Activated CD4-positive, alpha-beta memory T cell treated with anti-CD3 and anti-CD28 coated beads for 36 hours (primary cell): ENCODE data around the gene STX4. TPM values are rescaled to one million over a fixed set of nuclear protein-coding genes. Genes with fewer than 3 reads are reported as not detected.
A peak's percentile ranks its signal among the peaks of the same experiment; 100 is the strongest.

Source experiments
- CTCF ChIA-PET: fragments of 350-600 bp; sonication (Branson Sonifier 250); formaldehyde crosslinking; loops from one replicate; lab custom pipeline; 2021; ENCODE audit warnings: antibody characterized with exemption, inconsistent platforms; lab: Charles Lee
- POLR2A ChIA-PET: fragments of 350-600 bp; sonication (Branson Sonifier 250); formaldehyde crosslinking; loops from one replicate; lab custom pipeline; 2021; ENCODE audit warnings: antibody characterized with exemption; lab: Charles Lee
- DNase-seq: peaks from one replicate; pipeline ENCODE4 v3.0.0-alpha.2; 2020
- H3K27ac Mint-ChIP-seq: one replicate; pipeline ENCODE4 v1.8.0; 2021; ENCODE audit warnings: mixed read lengths
- H3K27me3 Mint-ChIP-seq: one replicate; pipeline ENCODE4 v1.8.0; 2021; ENCODE audit warnings: mixed read lengths
- H3K36me3 Mint-ChIP-seq: one replicate; pipeline ENCODE4 v1.8.0; 2021; ENCODE audit warnings: mixed read lengths
- H3K4me1 Mint-ChIP-seq: one replicate; pipeline ENCODE4 v1.8.0; 2021; ENCODE audit warnings: low read depth, mixed read lengths
- H3K4me3 Mint-ChIP-seq: one replicate; pipeline ENCODE4 v1.8.0; 2021; ENCODE audit warnings: mild to moderate bottlenecking, mixed read lengths
- H3K9me3 Mint-ChIP-seq: one replicate; pipeline ENCODE4 v1.8.0; 2021; ENCODE audit warnings: mixed read lengths
- intact Hi-C: fragments of 100-400 bp; cut with micrococcal nuclease; formaldehyde crosslinking; loops from one replicate; pipeline ENCODE4 v1.15.1; 2023
- total RNA-seq, 2 experiments: library from RNA; stranded (reverse); gene quantifications; one replicate each; pipeline ENCODE4 v1.2.3, GENCODE V29; 2021

The STX4 gene
- total RNA-seq, 2 experiments from 2014 or later, result 46.7 to 46.8 TPM

GRCh38 chr16:31029272-31029671, 4.1 kb upstream of the STX4 start:
- CTCF ChIA-PET, result interaction anchor here (1.0 kb wide), 1 partner anchor 216 kb away, joined by 3 read pairs; no protein-coding TSS in a partner anchor
- no peaks in the 10 kb centered on the region for H3K27me3 Mint-ChIP-seq
- H3K4me1 Mint-ChIP-seq, result peaks cover 11% of the 10 kb centered on the region
- no peak for DNase-seq
- peaks cover 3% of the 10 kb centered on the region for H3K36me3 Mint-ChIP-seq
- intact Hi-C loops, result no loop called here
- no peak overlapping the region for H3K4me3 Mint-ChIP-seq
- no peak overlapping the region for H3K27ac Mint-ChIP-seq
- POLR2A ChIA-PET, result no interaction called here
- H3K9me3 Mint-ChIP-seq, result no peaks in the 10 kb centered on the region

- ChIA-PET CTCF (interaction anchor here (1.5 to 1.6 kb wide), 2 partner anchors 47 to 111 kb away, joined by 3 to 5 read pairs; partner anchors contain the start of gene HSD3B7), POLR2A (no interaction called here)
- Mint-ChIP-seq H3K9me3 (no peaks in the 10 kb centered on the region), H3K4me3 (no peak overlapping the region), H3K27ac (no peak overlapping the region), H3K27me3 (no peaks in the 10 kb centered on the region), H3K36me3 (peaks cover 4% of the 10 kb centered on the region), H3K4me1 (peaks cover 16% of the 10 kb centered on the region)
- DNase-seq, result no peak
- intact Hi-C loops, result loop anchor here (5.0 kb wide), 2 partner anchors 76 to 284 kb away; partner anchors contain the start of genes BCKDK and PHKG2
Measured at GRCh38 chr16:31031276-31031675, 2.1 kb upstream of the STX4 start.

DNA sequence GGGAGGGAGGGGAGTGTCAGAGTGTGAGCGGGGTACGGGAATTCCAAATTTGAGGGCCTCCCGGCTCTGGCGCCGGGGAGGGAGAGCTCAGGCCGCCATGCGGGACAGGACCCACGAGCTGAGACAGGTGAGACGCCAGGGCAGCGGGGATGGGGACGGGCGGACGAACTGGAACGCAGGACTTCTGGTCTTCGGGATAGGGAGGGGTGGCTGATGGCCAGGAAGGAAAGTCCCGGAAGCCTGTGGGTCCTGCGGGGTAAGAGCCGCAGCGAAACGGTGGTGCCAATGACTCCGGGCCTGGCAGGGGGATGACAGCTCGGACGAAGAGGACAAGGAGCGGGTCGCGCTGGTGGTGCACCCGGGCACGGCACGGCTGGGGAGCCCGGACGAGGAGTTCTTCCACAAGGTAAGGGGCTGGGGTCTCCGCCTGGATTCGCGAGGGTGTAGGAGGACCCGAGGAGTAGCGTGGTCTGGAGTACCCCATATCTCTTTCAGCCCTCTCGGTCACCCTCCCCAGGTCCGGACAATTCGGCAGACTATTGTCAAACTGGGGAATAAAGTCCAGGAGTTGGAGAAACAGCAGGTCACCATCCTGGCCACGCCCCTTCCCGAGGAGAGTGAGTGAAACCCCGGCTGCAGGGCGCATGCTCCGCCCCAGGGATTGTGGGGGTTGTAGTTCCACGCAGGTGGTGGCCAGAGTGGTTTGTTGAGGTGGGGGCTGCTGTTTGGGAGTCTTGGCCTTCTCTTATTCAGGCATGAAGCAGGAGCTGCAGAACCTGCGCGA, 543 bp downstream of the STX4 start:
- intact Hi-C loops, result loop anchor here (1.0 to 5.0 kb wide), 6 partner anchors 37 to 287 kb away; partner anchors contain the start of genes BCKDK, PHKG2, SETD1A and ZNF646
- H3K36me3 Mint-ChIP-seq, result peaks cover 9% of the 10 kb centered on the region
- peak; percentile 92 for DNase-seq
- H3K9me3 Mint-ChIP-seq, result no peaks in the 10 kb centered on the region
- H3K27ac Mint-ChIP-seq, result peak overlapping the region; percentile 93
- H3K4me3 Mint-ChIP-seq, result peak overlapping the region; percentile 95
- H3K27me3 Mint-ChIP-seq, result no peaks in the 10 kb centered on the region
- POLR2A ChIA-PET, result interaction anchor here (0.5 to 1.0 kb wide), 2 partner anchors 11 to 40 kb away, joined by 4 to 5 read pairs; partner anchors contain the start of genes ZNF646 and ZNF668
- CTCF ChIA-PET, result interaction anchor here (1.0 to 1.6 kb wide), 3 partner anchors 34 to 93 kb away, joined by 3 to 7 read pairs (median 4); partner anchors contain the start of gene HSD3B7
- H3K4me1 Mint-ChIP-seq, result peaks cover 16% of the 10 kb centered on the region

DNA sequence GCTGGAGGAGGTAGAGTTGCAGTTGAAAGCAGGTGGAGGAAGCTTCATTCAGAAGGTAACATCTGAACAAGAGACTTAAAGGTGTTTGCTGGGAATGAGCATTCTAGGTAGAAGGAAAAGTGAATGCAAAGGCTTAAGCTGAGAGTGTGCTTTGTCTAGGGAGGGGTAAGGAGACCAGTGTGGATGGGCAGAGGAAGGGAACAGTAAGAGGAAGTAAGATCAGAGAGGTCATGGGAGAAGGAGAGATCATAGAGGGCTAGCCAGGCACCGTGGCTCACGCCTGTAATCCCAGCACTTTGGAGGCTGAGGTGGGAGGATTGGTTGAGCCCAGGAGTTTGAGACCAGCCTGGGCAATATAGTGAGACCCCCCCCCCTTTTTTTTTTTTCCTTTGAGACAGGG, 3.3 kb downstream of the STX4 start:
- CTCF ChIA-PET, result interaction anchor here (1.1 kb wide), 1 partner anchor 106 kb away, joined by 3 read pairs; no protein-coding TSS in a partner anchor
- Mint-ChIP-seq H3K36me3 (peaks cover 13% of the 10 kb centered on the region), H3K9me3 (no peaks in the 10 kb centered on the region), H3K4me1 (peaks cover 15% of the 10 kb centered on the region), H3K27ac (no peak overlapping the region), H3K27me3 (no peaks in the 10 kb centered on the region), H3K4me3 (no peak overlapping the region)
- POLR2A ChIA-PET, result no interaction called here
- no peak for DNase-seq
- intact Hi-C loops, result no loop called here

GRCh38 chr16:31038993-31039392, 5.6 kb downstream of the STX4 start:
- Mint-ChIP-seq H3K4me1 (peaks cover 7% of the 10 kb centered on the region), H3K27ac (no peak overlapping the region), H3K4me3 (no peak overlapping the region), H3K36me3 (peaks cover 12% of the 10 kb centered on the region), H3K27me3 (no peaks in the 10 kb centered on the region), H3K9me3 (no peaks in the 10 kb centered on the region)
- POLR2A ChIA-PET, result no interaction called here
- CTCF ChIA-PET, result no interaction called here
- no peak for DNase-seq
- intact Hi-C loops, result no loop called here

- Mint-ChIP-seq H3K27me3 (no peaks in the 10 kb centered on the region), H3K9me3 (no peaks in the 10 kb centered on the region), H3K4me1 (no peaks in the 10 kb centered on the region), H3K4me3 (no peak overlapping the region), H3K27ac (no peak overlapping the region), H3K36me3 (peaks cover 6% of the 10 kb centered on the region)
- CTCF ChIA-PET, result no interaction called here
- intact Hi-C loops, result no loop called here
- POLR2A ChIA-PET, result no interaction called here
- no peak for DNase-seq
Measured at GRCh38 chr16:31042866-31043265, 9.5 kb downstream of the STX4 start.

DNA sequence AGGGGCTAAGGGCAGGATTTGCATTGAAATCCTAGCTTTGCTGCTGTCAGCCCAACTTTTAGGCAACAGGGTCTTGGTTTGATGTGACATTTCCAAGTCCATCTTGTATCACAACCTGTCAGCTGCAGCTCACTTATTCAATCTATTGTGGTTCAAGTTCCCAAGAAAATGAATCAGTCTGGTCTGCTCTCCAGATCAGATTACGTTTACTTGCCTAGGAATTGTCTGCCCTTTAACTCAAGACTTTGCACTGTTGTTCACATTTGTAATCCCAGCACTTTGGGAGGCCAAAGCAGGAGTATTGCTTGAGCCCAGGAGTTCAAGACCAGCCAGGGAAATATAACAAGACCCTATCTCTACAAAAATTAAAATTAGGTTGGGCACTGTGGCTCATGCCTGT, 10.0 kb downstream of the STX4 start:
- no peak overlapping the region for H3K4me3 Mint-ChIP-seq
- intact Hi-C loops, result no loop called here
- CTCF ChIA-PET, result no interaction called here
- no peak overlapping the region for H3K27ac Mint-ChIP-seq
- POLR2A ChIA-PET, result no interaction called here
- no peaks in the 10 kb centered on the region for H3K27me3 Mint-ChIP-seq
- no peaks in the 10 kb centered on the region for H3K9me3 Mint-ChIP-seq
- peaks cover 6% of the 10 kb centered on the region for H3K36me3 Mint-ChIP-seq
- no peak for DNase-seq
- H3K4me1 Mint-ChIP-seq, result no peaks in the 10 kb centered on the region

- intact Hi-C loops, result no loop called here
- POLR2A ChIA-PET, result no interaction called here
- no peak overlapping the region for H3K27ac Mint-ChIP-seq
- H3K4me3 Mint-ChIP-seq, result no peak overlapping the region
- no peak for DNase-seq
- H3K4me1 Mint-ChIP-seq, result no peaks in the 10 kb centered on the region
- no peaks in the 10 kb centered on the region for H3K9me3 Mint-ChIP-seq
- H3K27me3 Mint-ChIP-seq, result no peaks in the 10 kb centered on the region
- CTCF ChIA-PET, result no interaction called here
- peaks cover 6% of the 10 kb centered on the region for H3K36me3 Mint-ChIP-seq
Measured at GRCh38 chr16:31043898-31044481, 10.6 kb downstream of the STX4 start.

DNA sequence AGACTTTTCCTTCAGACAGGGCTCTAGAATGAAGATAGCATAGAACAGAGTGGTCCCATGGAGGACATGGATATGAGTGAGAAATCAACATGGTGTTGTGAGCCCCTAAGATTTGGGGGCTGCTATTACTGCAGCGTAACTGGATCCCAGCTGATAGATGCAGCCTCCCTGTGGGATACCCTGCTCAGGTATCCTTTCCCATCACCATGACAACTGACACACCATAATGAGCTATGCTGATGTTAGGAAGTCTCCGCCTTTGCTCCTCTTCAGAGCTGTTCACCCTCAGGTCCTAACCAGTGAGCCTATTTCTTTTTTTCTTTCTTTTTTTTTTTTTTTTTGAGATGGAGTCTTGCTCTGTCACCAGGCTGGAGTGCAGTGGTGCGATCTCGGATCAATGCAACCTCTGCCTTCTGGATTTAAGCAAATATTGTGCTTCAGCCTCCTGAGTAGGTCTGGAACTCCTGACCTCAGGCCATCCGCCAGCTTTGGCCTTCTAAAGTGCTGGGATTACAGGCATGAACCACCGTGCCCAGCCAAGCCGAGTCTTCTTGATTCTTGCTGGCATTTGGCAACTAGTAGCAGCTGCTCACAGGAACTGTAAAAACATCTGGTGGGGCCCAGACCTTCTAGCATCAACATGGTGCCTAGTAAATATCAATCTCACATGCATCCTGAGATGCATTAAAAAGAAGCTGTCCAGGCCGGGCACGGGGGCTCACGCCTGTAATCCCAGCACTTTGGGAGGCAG, 17.1 kb downstream of the STX4 start:
- Mint-ChIP-seq H3K4me3 (no peak overlapping the region), H3K9me3 (no peaks in the 10 kb centered on the region), H3K36me3 (no peaks in the 10 kb centered on the region), H3K27me3 (no peaks in the 10 kb centered on the region), H3K27ac (no peak overlapping the region), H3K4me1 (peaks cover 5% of the 10 kb centered on the region)
- ChIA-PET CTCF (interaction anchor here (0.6 to 1.5 kb wide), 2 partner anchors 41 to 92 kb away, joined by 3 read pairs; no protein-coding TSS in a partner anchor), POLR2A (no interaction called here)
- no peak for DNase-seq
- intact Hi-C loops, result no loop called here

- POLR2A ChIA-PET, result no interaction called here
- Mint-ChIP-seq H3K27ac (no peak overlapping the region), H3K36me3 (no peaks in the 10 kb centered on the region)
Measured at GRCh38 chr16:31052114-31052513, 18.8 kb downstream of the STX4 start.

DNA sequence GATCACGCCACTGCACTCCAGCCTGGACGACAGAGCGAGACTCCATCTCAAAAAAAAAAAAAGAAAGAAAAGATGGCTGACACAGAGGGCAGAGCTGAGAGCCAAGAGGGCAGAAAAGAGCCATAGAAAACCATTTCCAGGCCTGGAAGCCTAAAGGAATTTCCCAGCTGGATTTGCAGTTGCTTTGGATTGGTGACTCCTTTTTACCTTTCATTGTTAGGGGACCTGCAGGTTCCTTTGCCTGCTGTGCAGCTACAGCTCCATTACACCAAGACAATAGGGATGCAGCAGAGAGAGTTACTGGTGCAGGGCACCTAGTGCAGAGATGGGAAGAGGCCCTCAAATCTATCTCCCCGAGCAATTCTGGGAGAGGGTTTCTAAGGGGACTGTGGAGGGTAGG, 22.3 kb downstream of the STX4 start:
- no peaks in the 10 kb centered on the region for H3K9me3 Mint-ChIP-seq
- POLR2A ChIA-PET, result interaction anchor here (0.6 kb wide), 1 partner anchor 580 kb away, joined by 4 read pairs; no protein-coding TSS in a partner anchor
- CTCF ChIA-PET, result no interaction called here

More at GRCh38 chr16:31052114-31052513, 18.8 kb downstream of the STX4 start:
- Mint-ChIP-seq H3K9me3 (no peaks in the 10 kb centered on the region), H3K4me1 (peaks cover 5% of the 10 kb centered on the region), H3K4me3 (no peak overlapping the region), H3K27me3 (no peaks in the 10 kb centered on the region)
- intact Hi-C loops, result no loop called here
- CTCF ChIA-PET, result no interaction called here
- peak; percentile 46 for DNase-seq

More for the DNA sequence above, 22.3 kb downstream of the STX4 start:
- Mint-ChIP-seq H3K4me1 (peaks cover 5% of the 10 kb centered on the region), H3K4me3 (no peak overlapping the region), H3K27ac (no peak overlapping the region), H3K27me3 (no peaks in the 10 kb centered on the region), H3K36me3 (peaks cover 3% of the 10 kb centered on the region)
- intact Hi-C loops, result no loop called here
- no peak for DNase-seq
